ENCODE measurements around the gene ARL2.
A peak's percentile ranks its signal among the peaks of the same experiment; 100 is the strongest.
"Not testable (repeated sequence)": the region's sequence is repeated elsewhere in the genome, so short reads cannot be mapped to it uniquely, and the experiment has no call there.

Gene ARL2

DNA sequence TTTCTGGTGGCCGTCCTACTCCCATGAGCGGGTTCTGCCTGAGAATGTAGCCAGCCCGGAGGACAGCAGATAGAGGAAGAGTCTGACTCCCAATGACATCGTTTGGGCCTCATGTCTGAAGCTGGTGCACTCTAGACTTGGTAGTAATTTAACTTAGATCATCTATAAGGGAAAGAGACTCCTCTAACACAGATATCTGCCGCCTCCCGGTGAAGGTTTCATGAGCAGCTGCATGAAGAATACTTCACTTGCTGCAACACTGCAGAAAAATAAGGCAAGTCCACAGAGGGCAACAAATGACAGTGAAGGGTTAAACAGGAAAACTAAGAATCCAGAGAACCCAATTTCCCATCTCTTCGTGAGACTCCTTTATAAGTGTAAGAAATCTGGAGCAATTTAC lies 5.9 kb upstream of the ARL2 start:
- no peak for DNase-seq (ENCODE audit: low spot score)

GRCh38 chr11:65008873-65009272 lies 5.1 kb upstream of the ARL2 start:
- no peak for DNase-seq (ENCODE audit: low spot score)

- peak; percentile 92 for DNase-seq (ENCODE audit: low spot score)
Measured at GRCh38 chr11:65013130-65013887, 651 bp upstream of the ARL2 start.

- DNase-seq (ENCODE audit: low spot score): no peak
Measured at GRCh38 chr11:65014726-65015227, 817 bp downstream of the ARL2 start.

- DNase-seq (ENCODE audit: low spot score): no peak
Measured at GRCh38 chr11:65016705-65017104, 2.7 kb downstream of the ARL2 start.

- DNase-seq (ENCODE audit: low spot score): no peak
Measured at GRCh38 chr11:65017937-65018336, 4.0 kb downstream of the ARL2 start.

DNA sequence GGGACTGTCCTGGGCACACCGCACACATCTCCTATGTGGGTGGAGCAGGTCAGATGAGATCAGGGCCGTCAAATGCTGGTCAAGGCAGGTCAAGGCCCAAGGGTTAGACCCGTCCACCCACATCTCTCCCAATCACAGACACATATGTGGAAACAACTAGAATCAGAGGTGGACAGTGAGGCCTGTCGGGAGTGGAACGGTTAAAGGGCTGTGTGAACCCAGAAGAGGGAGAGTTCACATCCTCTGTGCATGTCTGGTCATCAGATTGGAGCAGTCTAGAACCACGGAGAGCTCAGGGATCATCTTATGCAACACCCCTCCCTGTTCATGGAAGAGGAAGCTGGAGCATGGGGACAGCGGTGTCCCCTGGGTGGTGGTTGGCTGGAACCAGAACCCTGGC lies 5.9 kb downstream of the ARL2 start:
- DNase-seq (ENCODE audit: low spot score): no peak

- DNase-seq (ENCODE audit: low spot score): no peak
Measured at GRCh38 chr11:65021003-65021402, 7.0 kb downstream of the ARL2 start.

- DNase-seq (ENCODE audit: low spot score): no peak
Measured at GRCh38 chr11:65021509-65021908, 7.5 kb downstream of the ARL2 start.

- not testable (repeated sequence) for DNase-seq (ENCODE audit: low spot score)
Measured at GRCh38 chr11:65023502-65023901, 9.5 kb downstream of the ARL2 start.

GRCh38 chr11:65026810-65027209 lies 12.8 kb downstream of the ARL2 start:
- DNase-seq (ENCODE audit: low spot score): no peak

DNA sequence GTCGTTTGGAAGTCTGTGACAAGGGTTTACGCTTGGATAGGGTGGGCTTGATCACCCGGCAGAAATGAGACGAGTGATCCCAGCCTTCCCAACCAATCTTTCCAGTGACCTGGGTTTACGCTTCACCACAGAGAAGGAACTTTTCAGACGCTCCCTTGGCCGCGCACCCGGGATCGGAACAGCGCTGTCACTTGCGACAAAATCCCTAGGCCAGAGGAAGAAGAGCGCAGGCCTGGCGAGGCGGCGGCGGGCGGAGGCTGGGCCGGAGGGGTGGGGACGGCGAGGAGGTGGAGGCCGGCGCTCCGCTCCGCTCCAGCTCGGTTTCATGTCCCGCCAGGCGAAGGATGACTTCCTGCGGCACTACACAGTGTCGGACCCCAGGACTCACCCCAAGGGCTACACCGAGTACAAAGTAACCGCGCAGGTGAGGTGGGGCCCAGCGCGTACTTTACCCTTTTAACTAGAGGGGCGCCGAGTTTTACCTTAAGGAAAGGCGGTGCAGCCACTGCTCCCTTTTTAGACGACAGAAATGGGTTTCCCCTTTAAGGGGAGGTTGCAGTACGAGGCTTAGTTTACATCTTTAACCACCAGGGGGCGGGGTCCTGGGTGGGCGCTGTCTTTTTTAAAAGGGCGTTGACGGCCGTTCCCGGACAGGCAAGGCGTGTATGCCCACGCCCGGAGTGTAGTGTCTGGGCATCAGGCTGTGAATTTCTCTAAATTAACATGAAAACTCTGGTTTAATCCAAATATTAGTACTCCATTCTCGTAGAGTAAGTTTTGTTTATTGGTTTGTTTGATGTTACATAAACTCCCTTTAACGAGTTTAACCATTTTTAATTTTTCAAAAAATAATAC lies 13.5 kb downstream of the ARL2 start, which contains the start of gene SNX15:
TSS of gene SNX15 (plus strand) at position 227 of the 855 bp plus-strand sequence. CDS start at position 326, 99 bp downstream.
- peak; percentile 87 for DNase-seq (ENCODE audit: low spot score)

GRCh38 chr11:65032216-65032615 lies 18.3 kb downstream of the ARL2 start:
- no peak for DNase-seq (ENCODE audit: low spot score)

GRCh38 chr11:65034423-65034822 lies 20.5 kb downstream of the ARL2 start:
- no peak for DNase-seq (ENCODE audit: low spot score)

GRCh38 chr11:65035579-65035978 lies 21.6 kb downstream of the ARL2 start:
- no peak for DNase-seq (ENCODE audit: low spot score)

- no peak for DNase-seq (ENCODE audit: low spot score)
Measured at GRCh38 chr11:65036931-65037330, 23.0 kb downstream of the ARL2 start.

GRCh38 chr11:65040520-65040846 lies 26.5 kb downstream of the ARL2 start:
- no peak for DNase-seq (ENCODE audit: low spot score)

- peak; percentile 95 for DNase-seq (ENCODE audit: low spot score)
Measured at GRCh38 chr11:65040847-65041622, 27.1 kb downstream of the ARL2 start, which contains the start of gene SAC3D1. TSS of gene SAC3D1 (plus strand) at chr11:65041210. CDS start at chr11:65041293, 83 bp downstream.

DNA sequence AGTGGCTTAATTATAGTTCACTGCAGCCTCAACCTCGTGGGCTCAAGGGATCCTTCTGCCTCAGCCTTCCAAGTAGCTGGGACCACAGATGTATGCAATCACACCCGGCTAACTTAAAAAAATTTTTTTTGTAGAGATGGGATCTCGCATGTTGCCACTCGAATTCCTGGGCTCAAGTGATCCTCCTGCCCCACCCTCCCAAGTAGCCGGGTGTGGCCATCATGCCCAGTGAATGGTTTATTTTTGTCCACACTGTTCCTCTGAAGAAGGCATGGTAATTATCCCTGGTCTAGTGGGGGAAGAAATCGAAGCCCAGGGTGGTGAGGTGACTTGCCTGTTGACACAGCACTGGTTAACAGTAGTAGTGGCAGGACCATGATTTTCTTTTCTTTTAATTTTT lies 28.9 kb downstream of the ARL2 start:
- DNase-seq (ENCODE audit: low spot score): no peak

DNA sequence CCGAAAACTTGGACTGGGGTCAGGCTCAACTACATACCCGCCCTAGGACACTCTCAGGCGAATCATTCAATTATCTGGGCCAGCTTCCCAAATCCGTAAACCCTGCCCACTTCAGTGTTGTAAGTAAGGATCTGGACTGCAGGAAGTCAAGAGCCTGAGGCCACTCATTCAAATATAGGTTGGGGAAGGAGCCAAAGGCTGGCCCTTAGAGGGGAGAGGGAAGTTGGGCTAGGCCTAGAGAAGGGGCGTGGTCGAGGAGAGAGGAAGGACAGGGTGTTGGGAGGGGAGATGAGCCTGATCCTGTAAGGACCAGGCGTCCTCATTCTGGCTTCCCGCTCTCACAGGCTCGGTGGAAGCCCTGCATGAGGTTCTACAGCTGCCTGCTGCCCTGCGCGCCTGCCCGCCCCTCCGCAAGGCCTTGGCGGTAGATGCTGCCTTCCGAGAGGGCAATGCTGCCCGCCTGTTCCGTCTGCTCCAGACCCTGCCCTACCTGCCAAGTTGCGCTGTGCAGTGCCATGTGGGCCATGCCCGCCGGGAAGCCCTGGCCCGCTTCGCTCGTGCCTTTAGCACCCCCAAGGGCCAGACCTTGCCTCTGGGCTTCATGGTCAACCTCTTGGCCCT lies 30.0 kb downstream of the ARL2 start:
- no peak for DNase-seq (ENCODE audit: low spot score)

GRCh38 chr11:65045061-65045460 lies 31.1 kb downstream of the ARL2 start:
- DNase-seq (ENCODE audit: low spot score): no peak

- DNase-seq (ENCODE audit: low spot score): no peak
Measured at GRCh38 chr11:65045728-65046127, 31.8 kb downstream of the ARL2 start.
